ENCODE results near the gene NDFIP2.
"Not testable (repeated sequence)": the region's sequence is repeated elsewhere in the genome, so short reads cannot be mapped to it uniquely, and the experiment has no call there.

NDFIP2 gene

DNA sequence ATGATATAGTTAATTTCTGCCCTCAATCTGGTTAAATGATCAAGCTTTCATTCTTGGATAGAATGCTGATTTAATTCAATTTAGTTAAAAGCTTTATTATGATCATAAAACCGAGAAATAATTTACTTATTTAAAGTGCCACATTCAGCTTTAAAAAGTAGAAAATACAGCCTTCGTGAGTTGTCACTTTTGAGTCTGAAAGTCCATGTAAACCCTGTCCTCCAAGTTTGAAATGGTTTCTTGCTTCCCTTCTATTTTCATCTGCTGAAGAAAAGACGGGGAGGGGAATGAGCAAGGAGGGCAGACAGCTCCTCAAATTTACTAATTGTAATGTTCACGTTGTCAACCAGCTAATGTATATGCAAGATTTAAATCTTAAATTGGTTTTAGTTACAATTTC is 59.5 kb downstream of the NDFIP2 start:
- no peak for DNase-seq

GRCh38 chr13:79541426-79542049 is 60.6 kb downstream of the NDFIP2 start:
- DNase-seq: no peak

DNA sequence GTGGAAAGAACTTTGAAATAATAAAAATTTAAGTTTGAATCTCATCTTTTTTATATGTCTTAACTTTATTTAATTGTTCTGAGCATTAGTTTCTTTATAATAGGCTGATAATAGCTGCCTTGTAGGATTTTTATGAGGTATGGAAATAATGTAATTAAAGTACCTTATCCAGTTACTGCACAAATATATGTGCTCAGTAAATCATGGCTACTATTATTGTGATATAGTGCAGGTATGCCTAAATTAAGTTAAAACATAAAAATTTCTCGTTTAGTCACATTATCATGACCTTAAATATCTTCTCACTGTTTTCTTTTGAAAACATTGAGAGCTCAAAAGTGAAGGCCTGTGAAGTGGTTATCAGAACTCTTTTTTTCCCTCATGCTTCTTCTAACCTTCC is 62.9 kb downstream of the NDFIP2 start:
- no peak for DNase-seq

DNA sequence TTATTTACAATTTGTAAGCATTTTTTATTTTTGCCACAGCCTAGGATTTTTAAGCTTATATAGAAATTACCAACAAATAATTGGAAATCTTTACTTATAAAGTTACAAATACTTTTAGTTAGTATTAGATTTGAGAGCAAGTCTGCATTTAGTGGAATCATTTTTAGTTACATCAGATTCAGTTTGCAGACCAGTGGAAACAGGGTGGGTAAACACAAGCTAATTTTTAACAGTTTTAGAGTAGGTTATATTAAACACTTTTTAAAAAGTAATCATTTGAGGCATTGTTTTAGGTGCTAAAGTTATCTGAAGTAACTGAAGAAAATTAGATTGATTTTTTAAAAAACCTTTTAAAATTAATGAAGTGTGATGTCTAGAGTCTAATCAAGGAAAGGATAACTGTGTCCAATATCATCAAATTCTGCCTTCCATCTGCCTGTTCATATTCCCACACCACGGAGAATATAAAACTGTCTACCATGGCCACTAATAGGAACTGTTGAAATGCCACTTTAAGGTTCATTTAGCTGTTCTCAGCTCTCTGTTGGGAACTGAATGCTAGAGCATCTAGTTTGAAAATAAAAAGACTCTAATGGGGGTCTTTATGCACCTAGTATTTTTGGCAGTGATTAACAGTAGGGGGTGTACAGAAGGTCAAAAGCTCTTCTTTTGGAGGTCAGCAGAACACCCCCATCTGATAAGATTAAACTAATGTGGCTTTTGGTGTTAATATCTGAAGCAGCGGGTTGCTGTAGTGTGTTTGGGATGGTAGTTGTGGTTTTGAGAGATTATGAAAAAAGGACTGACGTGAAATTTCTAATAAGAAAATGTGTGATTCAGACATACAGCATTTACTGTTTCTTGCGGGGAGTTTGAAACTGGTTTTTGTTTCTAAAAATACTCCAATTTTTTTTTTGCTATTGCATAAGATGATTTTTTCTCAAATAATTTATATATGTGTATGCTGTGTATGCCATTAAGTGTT is 66.5 kb downstream of the NDFIP2 start:
- no peak for DNase-seq

GRCh38 chr13:79548902-79549301 is 67.9 kb downstream of the NDFIP2 start:
- no peak for DNase-seq

GRCh38 chr13:79549355-79550106 is 68.6 kb downstream of the NDFIP2 start:
- DNase-seq: no peak

DNA sequence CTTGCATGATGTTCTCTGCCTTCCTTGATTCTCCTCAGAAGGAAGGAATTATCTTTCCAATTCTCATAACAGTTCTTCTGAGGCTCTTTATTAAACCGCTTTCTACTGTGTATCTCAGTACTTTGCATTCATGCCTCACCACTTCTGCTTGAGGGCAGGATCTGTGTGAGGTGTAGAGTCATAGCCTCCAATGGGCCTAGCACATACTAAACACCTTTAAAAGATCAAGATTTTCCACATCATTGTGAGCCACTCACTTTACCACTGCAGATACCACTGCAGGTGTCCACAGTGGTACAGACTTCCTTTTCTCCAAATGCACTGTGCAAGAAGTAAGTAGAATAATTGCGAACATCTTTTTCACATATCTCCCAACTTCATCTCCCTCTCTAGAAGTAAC is 76.7 kb downstream of the NDFIP2 start:
- DNase-seq: no peak

DNA sequence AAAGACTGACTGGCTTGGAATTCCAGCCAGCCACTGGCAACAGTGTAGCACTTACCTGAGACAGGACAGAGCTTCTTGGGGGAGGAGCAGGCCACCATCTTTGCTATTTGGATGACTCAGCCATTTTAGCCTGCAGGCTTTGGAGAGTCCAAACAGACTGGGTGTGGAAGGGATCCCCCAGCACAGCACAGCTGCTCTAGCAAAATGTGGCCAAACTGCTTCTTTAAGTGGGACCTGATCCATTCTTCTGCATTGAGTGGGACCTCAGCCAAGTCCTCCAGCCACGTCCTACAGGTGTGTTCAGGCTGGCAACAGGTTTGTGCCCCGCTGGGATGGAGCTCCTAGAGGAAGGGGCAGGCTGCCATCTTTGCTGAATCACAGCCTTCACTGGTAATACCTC is 80.0 kb downstream of the NDFIP2 start:
- DNase-seq: no peak

DNA sequence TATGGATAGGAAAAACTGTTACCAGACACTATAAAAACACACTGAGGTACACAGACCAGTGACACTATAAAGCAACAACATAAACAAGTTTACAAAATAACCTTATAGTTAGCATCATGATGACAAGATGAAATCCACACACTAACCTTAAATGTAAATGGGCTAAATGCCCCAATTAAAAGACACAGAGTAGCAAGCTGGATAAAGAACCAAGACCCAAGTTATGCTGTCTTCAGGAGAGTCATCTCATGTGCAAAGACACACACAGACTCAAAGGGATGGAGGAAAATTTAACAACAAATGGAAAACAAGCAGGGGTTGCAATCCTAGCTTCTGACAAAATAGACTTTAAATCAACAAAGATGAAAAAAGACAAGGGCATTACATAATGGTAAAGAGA is 81.6 kb downstream of the NDFIP2 start:
- DNase-seq: no peak

- no peak for DNase-seq
Observed at GRCh38 chr13:79566118-79566517, 85.2 kb downstream of the NDFIP2 start.

DNA sequence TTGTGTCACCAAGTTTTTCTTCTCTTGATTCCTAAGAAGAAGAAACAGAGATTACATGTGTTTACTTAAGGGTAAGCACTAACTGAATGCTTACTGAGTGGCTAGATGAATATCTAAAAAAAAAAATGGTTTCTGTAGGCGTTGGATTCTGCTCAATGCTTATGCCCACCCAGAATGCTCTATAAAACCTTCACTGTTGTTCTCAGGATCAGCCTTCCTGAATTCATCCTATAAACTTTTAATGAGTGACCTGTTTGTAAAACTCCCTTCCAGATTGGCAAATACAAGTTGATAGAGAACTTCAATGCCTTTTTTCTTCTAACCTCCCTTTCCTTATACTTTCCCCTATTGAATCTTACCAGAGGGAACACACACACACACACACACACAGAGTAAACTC is 90.2 kb downstream of the NDFIP2 start:
- DNase-seq: no peak

DNA sequence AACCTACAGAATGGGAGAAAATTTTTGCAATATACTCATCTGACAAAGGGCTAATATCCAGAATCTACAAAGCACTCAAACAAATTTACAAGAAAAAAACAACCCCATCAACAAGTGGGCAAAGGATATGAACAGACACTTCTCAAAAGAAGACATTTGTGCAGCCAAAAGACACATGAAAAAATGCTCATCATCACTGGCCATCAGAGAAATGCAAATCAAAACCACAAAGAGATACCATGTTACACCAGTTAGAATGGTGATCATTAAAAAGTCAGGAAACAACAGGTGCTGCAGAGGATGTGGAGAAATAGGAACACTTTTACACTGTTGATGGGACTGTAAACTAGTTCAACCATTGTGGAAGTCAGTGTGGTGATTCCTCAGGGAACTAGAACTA is 92.9 kb downstream of the NDFIP2 start:
- DNase-seq: not testable (repeated sequence)

DNA sequence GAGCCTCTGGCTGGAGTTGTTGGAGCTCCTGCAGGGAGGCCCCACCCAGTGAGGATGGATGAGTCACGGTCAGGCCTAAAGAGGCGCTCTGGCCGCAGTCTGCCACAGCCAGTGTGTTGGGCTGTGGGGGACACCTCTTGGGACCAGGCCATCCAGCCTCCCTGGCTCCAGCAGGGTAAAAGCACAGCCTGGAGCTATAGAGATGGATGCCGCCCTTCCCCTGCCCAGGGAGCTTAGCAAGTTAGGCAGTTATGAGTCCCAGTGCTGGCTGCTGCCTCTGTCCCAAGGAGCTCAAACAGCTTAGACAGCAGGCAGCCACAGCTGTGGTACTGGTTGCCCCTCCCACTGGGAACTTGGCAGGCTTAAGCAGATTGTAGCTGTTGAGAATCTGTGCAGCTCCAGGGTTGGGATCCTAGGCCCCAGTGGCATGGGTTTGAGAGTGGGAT is 100.9 kb downstream of the NDFIP2 start:
- no peak for DNase-seq

GRCh38 chr13:79582896-79583295 is 101.9 kb downstream of the NDFIP2 start:
- DNase-seq: no peak

GRCh38 chr13:79585033-79585432 is 104.1 kb downstream of the NDFIP2 start:
- no peak for DNase-seq

- no peak for DNase-seq
Observed at GRCh38 chr13:79589603-79590393, 108.8 kb downstream of the NDFIP2 start.

GRCh38 chr13:79590394-79590676 is 109.4 kb downstream of the NDFIP2 start:
- no peak for DNase-seq

GRCh38 chr13:79591493-79591892 is 110.5 kb downstream of the NDFIP2 start:
- no peak for DNase-seq

GRCh38 chr13:79593121-79593520 is 112.2 kb downstream of the NDFIP2 start:
- no peak for DNase-seq

- no peak for DNase-seq
Observed at GRCh38 chr13:79593641-79594275, 112.8 kb downstream of the NDFIP2 start.

- DNase-seq: not testable (repeated sequence)
Observed at GRCh38 chr13:79600146-79600545, 119.2 kb downstream of the NDFIP2 start.

DNA sequence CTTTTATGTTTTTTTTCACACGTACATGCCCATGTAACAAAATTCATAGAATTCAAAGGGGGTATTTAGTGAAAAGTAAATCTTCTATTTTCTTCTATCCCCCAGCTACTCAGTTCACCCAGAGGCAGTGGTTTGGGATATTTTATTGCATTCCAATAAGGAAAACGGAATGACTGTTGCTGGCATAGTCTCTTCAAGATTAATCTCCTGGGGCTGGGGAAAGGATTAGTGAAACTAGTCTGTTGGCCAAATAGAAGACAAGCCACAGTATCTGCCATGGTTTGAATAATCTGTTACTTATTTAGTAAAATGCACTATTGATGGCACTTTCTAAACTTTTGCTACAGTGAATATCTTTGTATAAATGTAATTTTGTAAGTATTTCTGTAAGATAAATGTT is 122.0 kb downstream of the NDFIP2 start:
- no peak for DNase-seq

Data from stimulated activated CD4-positive, alpha-beta T cell treated with anti-CD3 and anti-CD28 coated beads, Interleukin-12 subunit alpha, Interleukin-12 subunit beta, amount 100 ng/mL, for 4 hours (primary cell).